ENCODE data around the gene IGSF1.

The IGSF1 gene

DNA sequence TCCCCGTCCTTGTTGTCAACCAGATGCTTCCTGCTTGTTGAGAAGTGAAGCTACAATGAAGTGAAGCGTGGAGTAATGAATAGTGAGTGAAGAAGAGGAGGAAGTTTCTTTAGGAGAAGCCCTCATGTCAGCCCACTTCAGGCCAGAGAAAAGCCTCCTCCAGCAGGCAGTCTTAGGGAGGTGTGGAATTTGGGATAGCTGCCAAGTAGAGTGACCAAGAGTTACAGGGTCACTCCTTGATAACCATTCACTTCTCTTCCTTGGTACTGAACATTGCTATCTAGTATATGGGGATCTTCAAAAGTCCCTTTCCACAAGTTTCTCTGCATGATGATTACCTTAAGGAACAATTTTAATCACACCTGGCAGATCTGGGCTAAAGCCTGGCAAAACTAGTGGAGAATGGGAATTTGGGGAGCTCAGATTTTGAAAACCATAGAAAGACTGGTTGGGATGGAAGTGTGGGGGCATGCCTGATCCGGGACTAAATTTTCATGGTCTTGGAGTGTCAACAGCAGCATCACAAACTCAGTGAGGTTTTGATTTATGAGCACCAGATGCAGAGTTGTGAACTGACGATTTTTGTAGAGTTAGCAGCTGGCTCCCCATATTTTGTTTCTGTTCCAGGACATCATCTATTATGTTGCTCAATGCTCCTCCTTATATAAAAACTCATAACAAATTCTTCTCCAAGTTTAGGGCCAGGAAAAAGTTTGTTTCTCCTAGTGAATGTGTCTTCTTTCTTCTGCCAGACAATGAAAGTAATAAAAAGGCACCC is 53.1 kb downstream of the IGSF1 start:
- TF ChIP-seq TAF1 (IDR thresholded peaks at IDR 0.05; ENCODE audit: low read depth) (no peak), EP300 (IDR thresholded peaks at IDR 0.05; ENCODE audit: borderline replicate concordance) (no peak), EGR1 (IDR thresholded peaks at IDR 0.05) (no peak), REST (IDR thresholded peaks at IDR 0.05; ENCODE audit: low read depth) (no peak), CEBPB (IDR thresholded peaks at IDR 0.05) (no peak), RAD21 (IDR thresholded peaks at IDR 0.05; ENCODE audit: low read depth) (no peak), ZBTB7A (IDR thresholded peaks at IDR 0.05; ENCODE audit: low read depth) (no peak), FOXM1 (IDR thresholded peaks at IDR 0.05; ENCODE audit: borderline replicate concordance, low read depth) (no peak), CREB1 (IDR thresholded peaks at IDR 0.05; ENCODE audit: low read depth) (no peak), TCF12 (IDR thresholded peaks at IDR 0.05; ENCODE audit: low read depth) (no peak), USF1 (IDR thresholded peaks at IDR 0.05) (no peak), NFIC (IDR thresholded peaks at IDR 0.05) (no peak), TEAD4 (IDR thresholded peaks at IDR 0.05) (no peak), YY1 (IDR thresholded peaks at IDR 0.05; ENCODE audit: low read depth) (no peak)
- TF ChIP-seq, protein P1, sequence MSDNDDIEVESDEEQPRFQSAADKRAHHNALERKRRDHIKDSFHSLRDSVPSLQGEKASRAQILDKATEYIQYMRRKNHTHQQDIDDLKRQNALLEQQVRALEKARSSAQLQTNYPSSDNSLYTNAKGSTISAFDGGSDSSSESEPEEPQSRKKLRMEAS (IDR thresholded peaks at IDR 0.05), result no peak

GRCh38 chrX:131227608-131228007 is 61.5 kb downstream of the IGSF1 start:
- TF ChIP-seq CEBPB (IDR thresholded peaks at IDR 0.05) (no peak), EGR1 (IDR thresholded peaks at IDR 0.05) (no peak), REST (IDR thresholded peaks at IDR 0.05; ENCODE audit: low read depth) (no peak), TAF1 (IDR thresholded peaks at IDR 0.05; ENCODE audit: low read depth) (no peak), RAD21 (IDR thresholded peaks at IDR 0.05; ENCODE audit: low read depth) (no peak), TCF12 (IDR thresholded peaks at IDR 0.05; ENCODE audit: low read depth) (no peak), YY1 (IDR thresholded peaks at IDR 0.05; ENCODE audit: low read depth) (no peak), NFIC (IDR thresholded peaks at IDR 0.05) (no peak), EP300 (IDR thresholded peaks at IDR 0.05; ENCODE audit: borderline replicate concordance) (no peak), TEAD4 (IDR thresholded peaks at IDR 0.05) (no peak), CREB1 (IDR thresholded peaks at IDR 0.05; ENCODE audit: low read depth) (no peak), ZBTB7A (IDR thresholded peaks at IDR 0.05; ENCODE audit: low read depth) (no peak), FOXM1 (IDR thresholded peaks at IDR 0.05; ENCODE audit: borderline replicate concordance, low read depth) (no peak), USF1 (IDR thresholded peaks at IDR 0.05) (no peak)
- TF ChIP-seq, protein P1 (IDR thresholded peaks at IDR 0.05), result no peak

DNA sequence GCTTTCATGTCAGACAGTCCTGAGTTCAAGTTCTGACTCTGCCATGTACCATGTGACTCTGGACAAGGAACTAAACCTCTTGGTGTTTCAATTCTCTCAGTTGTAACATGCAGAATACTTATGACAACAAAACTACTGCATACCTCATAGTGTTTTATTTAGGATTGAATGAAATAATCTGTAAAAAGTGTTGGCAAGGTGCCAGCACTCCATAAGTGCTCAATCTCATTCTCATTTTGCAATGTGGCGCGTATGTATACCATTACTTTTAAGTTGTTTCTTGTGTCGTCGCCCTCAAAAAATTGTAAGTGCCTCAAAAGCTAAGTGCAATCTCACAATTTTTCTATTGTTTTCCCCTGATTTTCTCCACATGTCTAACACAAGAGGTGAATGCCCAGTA is 62.5 kb downstream of the IGSF1 start:
- no peak for TF ChIP-seq TAF1 (IDR thresholded peaks at IDR 0.05; ENCODE audit: low read depth)
- TF ChIP-seq TEAD4 (IDR thresholded peaks at IDR 0.05), result no peak
- no peak for TF ChIP-seq FOXM1 (IDR thresholded peaks at IDR 0.05; ENCODE audit: borderline replicate concordance, low read depth)
- TF ChIP-seq, protein P1 (IDR thresholded peaks at IDR 0.05), result no peak
- no peak for TF ChIP-seq ZBTB7A (IDR thresholded peaks at IDR 0.05; ENCODE audit: low read depth)
- TF ChIP-seq USF1 (IDR thresholded peaks at IDR 0.05), result no peak
- no peak for TF ChIP-seq TCF12 (IDR thresholded peaks at IDR 0.05; ENCODE audit: low read depth)
- no peak for TF ChIP-seq RAD21 (IDR thresholded peaks at IDR 0.05; ENCODE audit: low read depth)

DNA sequence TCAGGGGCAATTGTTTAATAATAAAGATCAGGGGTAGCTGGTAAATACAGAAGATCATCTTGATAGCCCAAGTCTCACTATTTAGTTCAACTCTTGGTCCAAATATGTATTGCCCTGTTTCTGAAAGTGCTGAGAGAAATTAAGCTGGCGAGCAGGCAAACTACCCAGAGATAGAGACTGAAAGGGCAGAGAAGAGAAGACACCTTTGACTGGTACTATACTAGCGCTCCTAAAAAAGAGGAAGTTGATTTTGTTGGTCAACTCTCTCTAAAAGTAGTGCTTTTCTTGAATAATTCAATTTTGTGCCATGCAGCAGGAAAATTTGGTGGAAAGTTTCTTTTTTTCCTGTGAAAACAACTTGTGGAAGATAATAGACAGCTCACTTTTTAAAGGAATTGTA is 64.0 kb downstream of the IGSF1 start:
- TF ChIP-seq REST (IDR thresholded peaks at IDR 0.05; ENCODE audit: low read depth) (no peak), TCF12 (IDR thresholded peaks at IDR 0.05; ENCODE audit: low read depth) (no peak), EGR1 (IDR thresholded peaks at IDR 0.05) (no peak), FOXM1 (IDR thresholded peaks at IDR 0.05; ENCODE audit: borderline replicate concordance, low read depth) (no peak), ZBTB7A (IDR thresholded peaks at IDR 0.05; ENCODE audit: low read depth) (no peak), CREB1 (IDR thresholded peaks at IDR 0.05; ENCODE audit: low read depth) (no peak), NFIC (IDR thresholded peaks at IDR 0.05) (no peak), TAF1 (IDR thresholded peaks at IDR 0.05; ENCODE audit: low read depth) (no peak), USF1 (IDR thresholded peaks at IDR 0.05) (no peak), RAD21 (IDR thresholded peaks at IDR 0.05; ENCODE audit: low read depth) (no peak), TEAD4 (IDR thresholded peaks at IDR 0.05) (no peak), EP300 (IDR thresholded peaks at IDR 0.05; ENCODE audit: borderline replicate concordance) (no peak), CEBPB (IDR thresholded peaks at IDR 0.05) (no peak), YY1 (IDR thresholded peaks at IDR 0.05; ENCODE audit: low read depth) (no peak)
- TF ChIP-seq, protein P1 (IDR thresholded peaks at IDR 0.05), result no peak
